RPMI8226 (cell line): Measurements from ENCODE around the gene RAB11A.

Source experiments
- DNase-seq: peaks from one replicate; pipeline ENCODE4 v3.0.0-alpha.2; 2015

Gene RAB11A

DNA sequence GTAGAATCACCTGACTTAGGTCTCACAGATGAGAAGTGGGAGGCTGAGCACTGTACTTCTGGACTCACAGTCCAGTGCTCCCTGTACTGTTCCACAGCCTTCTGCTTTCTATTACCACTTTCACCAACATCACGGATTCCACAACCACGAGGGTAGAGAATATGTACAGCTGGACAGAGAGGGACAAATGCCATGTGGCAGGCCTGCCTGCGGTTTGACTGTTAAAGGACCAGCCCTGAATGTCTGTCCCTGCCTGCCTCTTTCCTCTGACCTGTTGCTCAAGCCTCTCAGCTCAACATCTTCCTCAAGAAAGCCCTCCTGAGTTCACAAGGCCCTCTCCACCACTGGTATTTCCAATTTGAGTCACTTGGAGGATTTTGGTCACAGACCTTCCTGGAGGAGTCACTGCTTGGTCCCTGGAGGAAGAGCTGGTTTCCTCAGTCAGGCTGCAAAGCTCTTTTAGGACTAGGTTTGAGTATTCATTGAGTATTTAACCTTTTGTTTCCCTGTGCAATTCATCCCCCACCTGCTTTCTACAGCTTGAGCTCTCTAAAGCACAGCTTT lies 49.1 kb downstream of the RAB11A start:
- no peak for DNase-seq

DNA sequence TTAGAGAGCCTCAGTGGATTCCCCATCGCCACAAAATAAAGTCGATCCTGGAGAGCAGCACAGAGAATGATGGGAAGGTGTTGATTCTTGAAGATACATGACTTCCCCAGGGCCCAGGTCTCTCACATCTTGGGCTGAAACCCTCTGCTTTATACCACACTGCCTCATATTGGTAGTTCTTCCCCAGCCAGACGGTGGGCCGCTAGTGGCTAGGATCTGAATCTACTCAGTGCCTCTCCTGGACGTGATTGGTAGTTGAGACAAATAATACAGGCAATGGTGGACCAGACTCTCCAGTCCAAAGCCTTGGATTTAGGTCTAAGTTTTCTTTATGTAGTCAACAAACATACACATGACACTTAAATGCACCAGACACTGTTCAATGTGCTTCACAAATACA lies 49.7 kb downstream of the RAB11A start:
- DNase-seq, result no peak

DNA sequence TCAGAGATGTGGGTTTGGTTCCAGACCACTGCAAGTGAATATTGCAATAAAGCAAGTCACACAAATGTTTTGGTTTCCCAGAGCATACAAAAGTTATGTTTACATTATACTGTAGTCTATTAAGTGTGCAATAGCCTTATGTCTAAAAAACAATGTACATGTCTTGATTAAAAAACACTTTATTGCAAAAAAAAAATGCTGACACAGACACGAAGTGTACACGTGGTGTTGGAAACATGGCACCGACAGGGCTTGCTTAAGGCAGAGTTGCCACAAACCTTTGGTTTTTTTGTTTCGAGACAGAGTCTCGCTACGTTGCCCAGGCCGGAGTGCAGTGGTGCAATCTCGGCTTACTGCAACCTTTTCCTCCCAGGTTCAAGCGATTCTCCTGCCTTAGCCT lies 50.1 kb downstream of the RAB11A start:
- DNase-seq, result no peak

DNA sequence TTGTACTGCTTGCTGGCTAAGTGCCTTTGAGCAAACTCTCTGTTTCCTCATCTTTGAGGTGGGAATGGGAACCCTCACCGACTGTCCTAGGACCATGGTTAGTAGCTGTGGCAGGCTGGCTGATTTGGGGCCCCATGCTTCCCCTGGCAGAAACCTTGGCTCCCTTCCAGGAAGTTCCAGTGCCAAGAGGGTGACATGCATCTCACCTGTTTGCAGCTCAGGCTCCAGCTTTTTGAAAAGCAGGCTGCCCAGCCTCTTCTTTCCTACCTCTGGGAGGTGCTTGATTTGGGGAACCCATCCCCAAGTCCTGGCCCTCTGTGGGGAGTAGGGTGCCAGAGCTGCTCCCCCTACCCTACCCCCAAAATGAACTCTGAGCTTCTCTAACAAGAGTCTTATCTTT lies 50.8 kb downstream of the RAB11A start:
- peak; percentile 90 for DNase-seq

DNA sequence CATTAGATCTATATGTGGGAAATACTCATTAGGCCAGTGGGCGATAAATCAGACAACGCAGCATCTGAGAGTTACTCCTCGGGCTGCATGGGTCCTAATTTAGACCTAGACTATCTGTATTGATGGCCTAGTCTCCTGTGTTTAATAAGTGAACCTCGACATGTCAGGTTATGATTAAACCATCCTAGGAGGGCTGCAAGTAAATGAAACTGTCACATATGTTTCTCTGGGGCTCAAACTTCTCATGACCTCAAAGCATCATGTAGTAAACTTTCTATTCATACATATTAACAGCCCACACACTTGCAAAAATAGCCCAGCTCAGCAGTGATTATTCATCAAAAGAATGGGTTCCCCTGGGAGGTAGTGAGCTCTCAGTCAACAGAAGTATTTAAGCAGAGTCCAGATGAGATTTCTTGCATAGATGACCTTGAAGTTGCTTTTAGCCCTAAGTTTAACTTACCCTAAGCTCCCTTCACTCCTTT lies 51.6 kb downstream of the RAB11A start:
- DNase-seq, result no peak

DNA sequence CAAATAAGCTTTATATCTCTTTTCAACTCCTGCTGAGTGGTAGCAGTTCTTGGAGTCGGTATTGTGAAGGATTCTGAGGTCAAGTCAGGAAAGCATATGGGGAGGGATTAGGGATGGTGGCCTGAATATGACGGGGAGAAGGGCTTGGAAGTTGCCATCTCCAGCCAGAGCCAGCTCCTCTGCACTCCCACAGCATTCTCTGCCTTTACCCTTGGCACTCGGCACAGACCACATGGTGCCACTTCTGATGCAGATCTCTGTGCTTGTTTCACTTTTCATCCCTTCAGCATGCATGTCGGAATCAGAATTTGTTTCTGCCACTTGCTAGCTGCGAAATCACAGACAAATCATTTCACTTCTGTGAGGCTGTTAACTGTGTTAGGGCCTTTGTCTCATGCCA lies 52.5 kb downstream of the RAB11A start:
- no peak for DNase-seq

DNA sequence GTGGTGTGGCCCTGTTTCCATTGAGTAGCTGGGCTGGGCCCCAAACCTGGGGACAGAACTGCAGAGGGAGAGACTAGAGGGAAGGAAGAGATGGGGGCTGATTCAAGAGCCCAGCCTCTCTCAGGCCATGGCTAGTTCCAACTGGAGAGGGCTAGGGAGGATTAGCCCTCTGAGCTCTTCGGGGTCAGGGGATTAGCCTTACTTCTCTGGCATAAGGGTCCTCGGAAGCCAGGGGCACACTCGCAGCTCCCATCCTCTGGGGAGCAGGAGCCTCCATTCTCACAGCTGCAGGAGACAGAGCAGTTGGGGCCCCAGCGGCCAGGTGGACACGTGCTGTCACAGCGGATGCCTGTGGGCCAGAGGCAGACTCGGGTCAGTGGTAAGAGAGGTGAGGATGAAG lies 53.3 kb downstream of the RAB11A start:
- DNase-seq, result no peak

DNA sequence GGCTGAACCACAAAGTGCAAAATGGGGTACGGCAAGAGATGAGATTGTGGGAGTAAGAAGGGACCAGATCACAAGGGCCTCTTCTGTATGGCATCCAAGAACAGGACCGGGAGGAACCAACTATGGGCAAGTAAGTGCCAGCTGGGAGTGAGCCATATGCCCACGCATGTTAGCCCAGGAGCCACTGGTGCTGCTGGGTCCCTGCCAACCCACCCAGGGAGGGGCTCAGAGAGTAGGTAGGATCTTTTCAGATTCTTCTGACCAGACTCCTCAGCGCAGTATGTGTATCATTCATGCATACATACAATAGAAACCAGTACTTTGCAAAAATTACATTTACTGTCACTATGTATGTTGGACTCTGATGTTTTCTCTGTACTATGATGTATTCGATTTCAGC lies 54.0 kb downstream of the RAB11A start:
- DNase-seq, result no peak

DNA sequence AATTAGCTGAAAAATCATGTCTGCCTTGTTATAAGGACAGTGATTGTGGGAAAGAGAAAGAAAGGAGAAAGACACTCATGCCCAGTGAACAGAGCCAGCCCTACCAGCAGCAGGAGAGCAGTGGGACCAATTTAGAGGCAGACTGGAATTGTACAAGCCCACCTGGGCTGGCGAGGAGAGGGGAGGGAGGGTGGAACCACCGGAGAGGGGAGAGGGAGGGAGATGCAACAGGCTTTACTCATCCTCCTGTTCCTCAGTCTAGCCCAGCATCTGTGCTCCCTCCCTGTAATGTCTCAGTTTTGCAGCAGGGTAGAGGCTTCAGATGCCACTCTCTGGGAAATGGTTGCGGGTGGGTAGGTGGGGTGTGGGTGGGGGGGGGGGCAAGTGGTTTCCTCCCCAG lies 54.7 kb downstream of the RAB11A start:
- DNase-seq, result no peak

DNA sequence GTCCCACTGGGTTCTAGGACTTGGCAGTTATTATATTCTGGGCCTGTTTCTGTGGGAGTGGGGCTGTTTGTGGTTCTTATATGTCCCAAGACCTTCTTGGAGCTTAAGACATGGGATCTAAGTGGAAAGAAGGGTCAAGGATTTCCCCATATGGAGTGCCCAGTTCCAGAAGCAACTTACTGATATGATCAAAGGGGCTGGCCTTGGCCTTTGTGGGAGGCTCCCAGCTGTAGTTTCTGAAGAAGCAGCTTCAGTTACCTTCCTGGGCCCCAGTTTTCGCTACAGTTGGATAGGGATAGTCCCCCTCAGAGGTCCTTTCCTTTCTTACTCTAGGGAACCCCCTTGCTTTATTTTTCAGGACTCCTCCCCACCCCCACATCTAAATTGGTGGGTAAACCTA lies 56.0 kb downstream of the RAB11A start:
- DNase-seq, result no peak

DNA sequence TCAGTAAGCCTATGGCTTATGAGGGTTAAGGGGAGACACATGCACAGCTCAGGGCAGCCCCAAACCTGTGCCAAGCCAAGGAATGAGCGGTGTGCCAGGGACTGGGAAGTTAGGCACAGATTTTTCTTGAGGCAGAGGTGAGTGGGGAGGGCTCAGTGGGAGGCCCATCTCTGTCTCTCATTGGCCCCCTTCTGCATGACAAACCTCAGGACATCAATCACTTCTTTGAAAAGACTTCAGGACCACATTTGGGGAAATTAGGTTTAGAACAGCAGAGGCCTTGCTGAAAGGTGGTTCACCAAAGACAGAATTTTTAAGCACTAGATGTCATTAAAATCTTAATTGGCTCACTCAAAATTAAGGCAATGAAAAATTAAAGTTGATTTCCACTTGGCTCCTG lies 57.2 kb downstream of the RAB11A start:
- no peak for DNase-seq

DNA sequence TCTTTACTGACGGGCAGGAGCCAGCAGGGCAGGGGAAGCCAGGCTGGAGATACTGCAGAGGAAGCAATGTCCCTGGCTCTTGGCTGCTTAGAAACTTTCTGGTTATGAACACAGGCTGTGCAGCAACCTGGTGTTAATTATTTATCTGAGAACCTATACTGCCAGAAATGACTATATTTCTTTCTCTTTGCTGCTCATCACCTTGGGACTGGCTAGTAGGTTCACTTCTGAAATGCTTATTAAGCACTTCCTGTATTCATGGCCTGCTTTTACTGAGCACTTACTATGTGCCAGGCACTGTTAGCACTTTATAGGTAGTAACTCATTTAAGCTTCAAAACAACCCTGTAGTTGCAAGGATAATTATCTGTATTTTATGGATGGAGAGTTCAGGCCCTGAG lies 57.6 kb downstream of the RAB11A start:
- DNase-seq, result no peak

DNA sequence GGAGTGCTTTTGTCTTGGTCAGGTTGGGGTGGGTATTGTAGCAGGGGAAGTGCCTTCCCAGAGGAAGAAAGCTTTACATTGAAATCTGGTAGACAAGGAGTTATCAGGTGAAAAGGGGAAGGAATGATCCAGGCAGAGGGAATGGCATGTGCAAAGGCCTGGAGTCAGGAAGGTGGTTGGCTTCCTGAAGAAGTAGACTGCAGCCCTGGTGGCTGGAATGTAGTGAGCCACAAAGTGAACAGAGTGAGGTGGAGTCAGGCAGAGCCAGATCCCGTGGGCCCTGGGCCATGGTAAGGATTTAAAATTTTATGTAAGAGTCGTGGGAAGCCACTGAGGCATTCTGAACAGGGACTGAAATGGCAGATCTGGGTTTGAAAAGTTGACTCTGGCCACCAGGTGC lies 58.3 kb downstream of the RAB11A start:
- DNase-seq, result no peak

DNA sequence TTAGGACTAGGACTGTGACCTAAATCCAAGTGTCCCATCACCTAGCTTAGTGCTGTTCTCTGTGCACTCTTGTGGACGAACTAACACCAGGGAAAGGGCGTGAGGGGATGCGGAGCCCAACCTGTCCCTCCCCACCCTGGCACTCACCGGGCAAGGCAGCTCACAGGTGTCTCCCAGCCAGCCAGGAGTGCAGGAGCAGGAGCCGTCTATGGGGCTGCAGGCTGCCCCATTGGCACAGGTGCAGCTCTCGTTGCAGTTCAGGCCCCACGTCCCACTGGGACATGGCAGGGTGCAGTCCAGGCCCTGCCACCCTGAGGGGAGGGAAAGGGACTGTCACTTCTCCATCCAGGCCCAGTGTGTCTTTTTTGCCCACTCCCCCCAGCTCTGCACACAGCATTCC lies 60.3 kb downstream of the RAB11A start:
- no peak for DNase-seq

DNA sequence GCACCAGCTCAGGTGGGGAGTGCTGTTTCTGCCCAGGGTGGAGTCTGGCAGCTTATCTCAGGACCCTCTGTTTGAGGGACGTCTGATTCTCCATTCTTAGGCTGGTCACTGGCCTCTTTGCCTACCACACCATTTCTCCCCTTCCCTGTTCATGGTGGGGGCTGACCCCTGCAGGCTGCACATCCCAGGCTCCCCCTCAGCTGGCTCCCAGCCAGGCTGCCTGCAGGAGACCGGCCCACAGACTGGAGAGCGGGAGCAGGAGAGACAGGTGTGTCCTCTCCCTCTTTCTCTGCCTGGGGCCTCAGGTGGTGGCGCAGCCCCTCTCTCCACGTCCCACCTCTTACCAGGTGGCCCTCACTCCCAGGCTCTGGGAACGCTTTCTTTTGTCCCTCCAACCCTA lies 60.8 kb downstream of the RAB11A start:
- no peak for DNase-seq

DNA sequence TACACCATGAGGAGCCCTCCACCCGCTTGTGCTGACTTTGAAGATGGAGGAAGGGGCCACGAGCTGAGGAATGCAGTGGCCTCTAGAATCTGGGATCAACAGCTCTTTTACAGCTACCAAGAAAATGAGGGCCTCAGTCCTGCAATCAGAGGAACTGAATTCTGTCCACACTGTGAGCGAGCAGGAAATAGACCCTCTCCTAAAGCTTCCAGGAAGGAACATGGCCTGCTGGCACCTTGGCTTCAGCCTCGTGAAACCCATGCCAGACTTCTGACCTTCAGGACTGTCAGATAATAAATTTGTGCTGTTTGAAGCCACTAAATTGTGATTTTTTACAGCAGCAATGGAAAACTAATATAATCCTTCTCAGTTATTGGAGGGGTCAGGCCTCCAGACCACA lies 61.9 kb downstream of the RAB11A start:
- no peak for DNase-seq

DNA sequence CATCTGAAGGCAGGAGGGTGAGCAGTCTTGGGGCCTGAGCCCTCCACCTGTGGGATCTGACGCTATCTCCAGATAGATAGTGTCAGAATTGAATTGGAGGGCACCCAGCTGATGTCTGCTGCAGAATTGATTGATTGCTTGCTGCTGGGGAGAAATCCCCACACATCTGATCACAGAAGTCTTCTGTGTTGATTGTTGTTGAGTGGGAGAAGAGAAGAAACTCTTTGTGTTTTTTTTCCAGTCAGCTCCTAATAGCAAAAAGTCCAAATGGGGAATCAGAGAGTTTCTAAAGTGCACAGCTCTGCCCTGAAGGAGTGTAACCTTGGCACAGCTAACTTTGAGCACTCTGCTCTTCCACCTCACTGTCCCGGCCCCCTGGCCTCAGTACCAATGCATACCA lies 66.1 kb downstream of the RAB11A start:
- DNase-seq, result no peak

DNA sequence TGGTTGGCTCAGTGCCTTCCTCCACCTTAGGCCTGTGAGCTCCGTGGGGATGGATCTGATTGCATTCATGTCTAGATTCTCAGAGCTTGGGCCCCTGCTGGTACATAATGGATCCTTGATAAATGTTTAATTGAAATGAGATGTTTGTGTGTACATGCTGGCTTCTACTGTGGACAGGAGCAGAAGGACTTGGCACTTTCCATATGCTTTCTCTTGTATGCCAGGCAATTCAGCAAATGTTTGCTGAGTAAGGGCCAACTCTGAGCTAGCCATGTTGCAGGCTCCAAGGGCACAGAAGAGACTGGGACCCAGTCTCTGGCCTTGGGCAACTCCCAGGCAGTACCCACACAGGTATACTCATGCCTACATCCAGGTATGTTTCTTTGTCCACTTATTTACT lies 67.0 kb downstream of the RAB11A start:
- DNase-seq, result no peak

DNA sequence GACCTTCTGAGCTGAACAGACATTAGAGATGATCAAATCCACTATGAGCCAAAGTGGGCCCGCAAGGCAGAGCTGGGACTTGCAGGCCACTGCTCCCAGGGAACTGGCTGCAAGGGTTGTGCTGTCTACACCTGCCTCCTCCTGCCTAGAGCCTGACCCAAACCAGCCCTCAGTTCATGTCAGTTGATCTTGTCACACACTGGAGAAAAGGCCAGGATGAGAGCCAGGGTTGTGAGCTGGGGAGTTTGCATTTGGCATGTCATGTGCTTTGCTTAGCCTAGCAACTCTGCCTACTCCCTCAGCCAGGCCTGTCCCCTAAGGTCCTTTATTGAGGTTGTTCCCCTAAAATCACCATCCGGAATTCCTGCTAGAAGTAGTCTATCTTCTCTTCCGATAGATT lies 67.8 kb downstream of the RAB11A start:
- no peak for DNase-seq

DNA sequence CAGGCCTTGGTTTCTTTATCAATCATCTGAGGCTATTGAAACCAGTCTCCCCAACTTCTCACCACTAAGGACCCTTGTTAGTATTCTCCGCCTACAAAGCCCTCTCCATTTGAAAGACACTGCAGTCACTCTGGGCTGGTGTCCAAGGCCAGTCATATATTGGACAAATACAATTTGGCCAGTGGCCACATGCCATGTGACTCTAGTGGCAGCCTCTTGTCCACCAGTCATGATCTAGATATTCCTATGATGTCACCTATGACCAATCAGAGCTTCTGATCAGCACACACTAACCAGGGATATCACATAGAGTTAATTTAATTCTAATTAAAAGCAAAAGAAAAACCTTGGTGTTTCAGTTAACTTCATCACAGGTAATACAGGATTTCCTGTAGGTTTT lies 68.2 kb downstream of the RAB11A start:
- DNase-seq, result no peak

DNA sequence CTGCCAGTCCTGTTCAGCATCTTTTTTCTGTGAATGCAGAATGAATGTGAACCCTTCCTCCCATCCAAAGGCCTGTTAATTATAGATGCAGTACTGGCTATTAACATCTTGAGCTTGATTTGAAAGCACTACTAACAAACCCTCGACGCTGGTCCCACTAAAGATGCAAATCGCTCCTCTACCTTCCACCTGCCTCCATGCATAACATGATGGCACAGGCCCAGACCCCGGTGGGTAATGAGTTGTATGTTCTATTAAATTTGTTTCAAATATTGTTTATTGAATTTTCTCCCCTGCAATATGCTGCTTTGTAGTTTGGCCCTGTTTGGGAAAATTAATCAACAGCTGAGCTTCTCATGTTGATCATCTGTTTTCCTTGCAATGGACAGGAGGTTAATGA lies 69.3 kb downstream of the RAB11A start:
- no peak for DNase-seq

DNA sequence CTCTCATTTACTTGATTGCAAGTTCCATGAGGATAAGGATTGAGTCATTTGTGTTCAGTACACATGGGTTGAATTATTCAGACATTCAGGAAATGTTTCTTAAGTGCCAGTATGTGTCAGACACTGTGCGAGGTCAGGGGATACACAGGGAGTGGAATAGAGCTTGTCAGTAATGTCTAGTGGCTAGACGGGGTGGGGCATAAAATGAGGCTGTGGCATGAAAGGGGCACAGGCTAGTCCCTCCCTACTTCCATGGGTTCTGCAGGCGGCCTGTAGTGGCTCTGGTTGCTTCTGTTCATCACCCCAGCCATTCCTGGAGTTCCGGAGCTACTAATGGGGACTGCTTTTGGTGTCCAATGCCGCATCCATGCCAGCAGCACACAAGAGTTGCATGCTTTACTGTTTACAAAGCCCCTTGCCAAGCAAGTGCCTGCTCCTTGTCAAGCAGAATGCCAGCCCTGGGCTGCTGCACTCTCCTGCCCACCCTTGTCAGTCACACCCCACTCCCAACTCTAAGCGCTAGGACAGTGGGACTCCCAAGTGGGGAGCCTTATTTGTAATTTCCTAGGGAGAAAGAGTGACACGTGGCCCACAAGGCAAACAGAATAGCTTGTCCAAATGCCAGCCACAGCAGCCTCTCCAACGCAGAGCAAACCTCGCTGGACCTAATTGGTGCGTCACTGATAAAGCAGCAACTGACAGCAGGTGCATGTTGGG lies 70.8 kb downstream of the RAB11A start:
- no peak for DNase-seq

DNA sequence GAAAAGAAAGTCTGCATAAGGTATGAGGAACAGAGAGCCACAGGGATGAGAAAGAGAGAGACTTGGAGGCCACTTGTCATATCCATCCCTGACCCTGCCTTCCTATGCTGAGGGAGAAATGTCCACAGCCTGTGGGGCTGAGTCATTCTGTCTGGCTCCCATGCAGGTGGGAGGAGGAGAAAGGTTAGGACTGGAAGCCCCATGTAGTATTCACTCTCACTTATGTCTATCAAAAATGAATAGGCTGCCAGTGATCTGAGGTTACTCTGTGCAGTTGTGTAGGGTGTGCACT lies 71.3 kb downstream of the RAB11A start:
- no peak for DNase-seq
